ENCODE results near the gene LKAAEAR1.

LKAAEAR1 gene

DNA sequence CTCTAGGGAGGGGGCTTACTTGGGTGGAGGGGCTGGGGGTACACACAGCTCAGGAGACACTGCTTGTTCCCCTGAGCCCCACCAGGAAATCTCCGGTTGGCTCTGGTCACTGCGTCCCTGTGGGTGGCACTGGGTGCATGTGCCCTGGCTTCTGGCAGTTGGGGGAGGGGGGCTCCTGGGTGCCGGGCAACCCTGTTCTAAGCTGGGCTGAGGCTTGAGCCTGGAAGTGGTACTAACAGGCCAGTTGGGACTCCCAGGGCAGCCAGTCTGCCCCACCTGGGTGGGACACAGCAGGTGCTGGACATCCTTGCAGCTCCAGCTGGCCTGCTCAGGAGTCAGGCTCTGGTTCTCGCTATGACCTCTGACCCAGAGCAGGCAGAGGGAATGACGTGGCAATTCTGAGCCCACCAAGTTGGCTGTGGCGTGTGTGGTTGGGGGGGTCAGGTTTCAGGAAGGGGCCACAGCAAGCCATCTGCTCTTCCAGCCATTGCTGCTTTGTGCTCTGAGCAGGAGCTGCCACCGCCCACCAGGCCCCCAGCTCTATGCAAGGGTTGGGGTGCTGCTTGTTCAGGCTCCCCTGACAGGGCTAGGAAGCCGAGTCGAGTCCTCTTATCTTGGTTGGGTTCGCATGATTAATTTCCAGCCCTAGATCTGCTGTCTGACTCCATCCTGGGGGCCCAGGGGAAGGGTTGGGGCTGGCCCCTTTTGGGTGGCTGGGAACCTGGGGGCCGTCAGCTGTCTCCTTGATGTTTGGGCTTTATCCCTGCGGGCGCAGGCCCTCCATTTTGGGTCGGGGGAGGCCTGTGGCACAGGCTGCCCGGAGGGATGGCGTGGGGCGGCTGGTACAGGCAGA is 47.6 kb downstream of the LKAAEAR1 start:
- DNase-seq (ENCODE audit: low spot score), result no peak

DNA sequence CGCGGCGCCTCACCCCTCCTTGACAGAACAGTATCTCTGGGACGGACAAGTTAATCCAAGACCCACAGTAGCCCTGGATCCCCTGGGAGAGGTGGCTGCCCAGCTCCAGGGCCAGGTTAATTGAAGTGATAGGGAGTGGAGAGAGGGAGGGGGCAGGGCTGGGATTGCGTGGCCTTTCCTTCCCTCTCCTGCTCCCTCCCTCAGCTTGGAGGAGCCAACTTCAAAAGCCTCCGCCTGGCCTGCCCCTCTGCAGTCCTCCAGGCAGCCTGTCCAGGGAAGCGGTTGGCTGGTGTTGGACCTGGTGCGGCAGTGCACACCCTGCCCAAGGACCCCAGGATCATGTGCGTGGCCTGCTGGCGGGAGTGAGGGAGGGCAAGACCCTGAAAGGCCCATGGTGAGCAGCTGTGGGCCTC is 48.3 kb downstream of the LKAAEAR1 start, which contains the start of gene C20orf204:
C20orf204 (plus strand) TSS at position 250 of the 413 bp plus-strand sequence; CDS start at position 392, 142 bp downstream.
- no peak for DNase-seq (ENCODE audit: low spot score)

DNA sequence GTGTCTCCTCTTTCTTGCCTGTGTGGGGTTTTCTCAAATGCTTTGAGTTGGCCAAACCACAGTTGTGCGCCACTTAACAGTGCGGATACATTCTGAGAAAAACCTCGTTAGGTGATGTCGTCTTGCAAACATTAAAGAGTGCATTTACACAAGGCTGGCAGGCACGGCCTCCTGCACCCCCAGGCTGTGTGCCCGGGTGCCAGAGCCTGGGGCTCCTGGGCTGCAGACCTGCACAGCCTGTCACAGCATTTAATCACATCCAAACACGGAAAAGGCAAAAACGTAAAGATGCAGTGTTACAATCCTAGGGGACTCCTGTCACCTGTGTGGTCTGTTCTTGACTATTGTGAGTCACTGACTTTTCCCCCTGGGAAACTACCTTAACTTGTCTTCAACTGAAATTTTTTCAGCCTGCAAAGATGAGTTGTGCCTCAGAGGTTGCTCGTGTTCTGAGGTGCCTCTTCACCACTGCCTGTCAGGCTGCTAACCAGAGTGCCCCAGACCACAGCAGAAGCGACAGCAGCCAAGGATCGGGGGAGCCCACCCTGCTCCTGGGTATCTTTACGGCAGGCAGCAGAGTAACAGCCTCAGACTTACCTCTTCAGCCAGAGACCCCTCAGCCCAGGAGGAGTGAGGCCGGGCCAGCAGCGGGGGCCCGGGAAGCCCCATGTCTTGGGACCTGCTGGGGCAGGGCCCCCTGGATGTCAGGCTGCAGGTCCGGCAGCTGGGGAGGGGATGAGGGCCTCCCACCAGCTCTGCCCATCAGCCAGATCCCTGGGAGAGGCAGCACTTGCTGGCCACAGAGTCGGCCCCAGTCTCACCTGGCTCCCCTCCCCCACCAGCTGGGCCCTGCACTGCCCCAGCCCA is 48.9 kb downstream of the LKAAEAR1 start:
- peak; percentile 74 for DNase-seq (ENCODE audit: low spot score)

DNA sequence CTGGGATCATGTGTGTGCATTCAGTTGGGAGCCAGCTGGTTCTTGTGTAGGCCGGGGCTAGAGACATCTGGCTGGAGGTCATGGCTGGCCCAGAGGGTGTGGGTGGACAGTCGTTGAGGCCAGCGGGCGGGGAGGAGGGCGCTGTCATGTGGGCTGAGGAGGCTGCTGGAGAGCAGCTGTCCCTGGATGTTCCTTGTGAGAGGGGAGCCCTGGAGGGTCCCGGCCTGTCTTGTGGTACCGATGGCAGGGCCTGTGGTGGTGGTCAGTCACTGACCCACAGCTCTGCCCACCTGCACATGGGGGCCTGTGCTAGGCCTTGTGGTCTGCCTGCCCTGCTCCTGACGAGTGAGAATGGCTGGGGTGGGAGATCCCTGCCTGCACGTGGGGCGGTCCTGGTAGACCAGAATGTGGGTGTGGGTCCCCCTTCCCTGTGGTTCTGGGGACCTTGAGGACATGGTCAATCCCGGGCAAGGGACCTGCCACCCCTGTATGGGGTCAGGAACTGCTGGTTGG is 50.2 kb downstream of the LKAAEAR1 start:
- DNase-seq (ENCODE audit: low spot score), result no peak

Data from activated CD4-positive, alpha-beta T cell treated with anti-CD3 and anti-CD28 coated beads, Interleukin-2, Interleukin-4, amounts not matched to agents 100 ng/mL and 50 ng/mL, durations not matched to agents 16 hours and 8 hours (primary cell).